HG03045 (cell line): ENCODE measurements around the gene LAD1.

ENCODE experiments used
- ATAC-seq: cut with Tn5 transposase; IDR thresholded peaks from one replicate; pipeline ENCODE4 v1.9.1; 2021; ENCODE audit warnings: mild to moderate bottlenecking, moderate library complexity; ENCODE audit not compliant: unreplicated experiment

LAD1 gene

DNA sequence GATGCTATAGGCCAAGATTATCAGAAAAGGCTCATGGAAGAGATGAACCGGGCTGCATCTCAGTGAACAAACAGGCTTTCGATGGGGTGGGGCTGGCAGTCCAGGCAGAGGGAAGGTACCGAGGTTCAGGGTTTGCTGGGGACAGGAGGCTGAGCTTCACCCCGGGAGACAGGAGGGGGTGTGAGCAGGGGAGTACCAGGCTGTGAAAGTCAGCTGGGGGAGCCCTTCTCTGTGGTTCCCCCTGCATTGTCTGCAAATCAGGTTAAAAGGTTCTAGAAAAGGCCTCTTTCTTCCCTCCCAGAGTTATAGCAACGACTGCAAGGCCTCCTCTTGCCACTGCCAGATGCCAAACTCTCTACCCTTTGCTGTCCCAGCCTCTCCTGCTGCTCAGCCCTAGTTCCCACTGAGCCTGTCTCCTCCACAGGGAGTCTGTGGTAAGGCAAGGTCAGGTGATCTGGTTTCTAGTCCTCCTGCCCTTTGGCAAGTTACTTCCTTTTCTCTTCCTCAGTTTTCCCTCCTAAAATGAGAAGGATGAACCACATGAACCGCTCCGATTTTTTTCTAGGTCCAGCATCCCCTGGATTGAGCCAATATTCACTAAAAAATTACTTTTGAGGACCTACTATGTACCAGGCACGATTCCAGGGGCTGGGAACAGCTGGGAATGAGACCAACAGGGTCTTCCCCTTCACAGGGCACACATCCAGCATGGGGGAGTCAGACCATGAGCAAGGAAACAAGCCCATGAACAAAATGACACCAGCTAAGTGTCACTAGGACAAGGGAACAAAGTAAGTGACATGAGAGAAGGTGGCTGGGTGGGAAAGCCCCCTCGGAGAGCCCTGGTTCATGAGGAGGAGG is 7.2 kb downstream of the LAD1 start:
- ATAC-seq = no peak

GRCh38 chr1:201391225-201391624 is 7.9 kb downstream of the LAD1 start:
- no peak for ATAC-seq

DNA sequence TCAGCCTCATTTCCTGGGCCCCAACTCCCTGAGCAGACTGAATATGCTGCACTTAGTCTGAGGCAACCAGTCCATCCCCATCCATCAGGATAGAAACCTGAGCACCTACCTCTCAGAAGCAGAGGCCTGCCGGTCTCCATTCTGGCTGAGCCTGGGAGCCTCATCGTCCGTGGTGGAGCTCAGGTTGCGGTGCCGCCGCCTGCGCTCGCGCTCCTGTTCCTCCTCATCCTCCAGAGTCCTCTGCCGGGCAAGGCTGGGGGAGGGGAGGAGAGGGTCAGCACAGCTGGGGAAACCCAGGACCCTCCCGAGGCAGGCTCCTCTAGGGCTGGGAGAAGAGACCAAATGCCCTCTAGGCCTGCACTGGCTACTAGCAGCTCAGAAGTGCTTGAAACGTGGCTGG is 10.1 kb downstream of the LAD1 start:
- ATAC-seq = no peak

- no peak for ATAC-seq
Observed at GRCh38 chr1:201386208-201386607, 12.9 kb downstream of the LAD1 start.

GRCh38 chr1:201385299-201385891 is 13.7 kb downstream of the LAD1 start:
- no peak for ATAC-seq

DNA sequence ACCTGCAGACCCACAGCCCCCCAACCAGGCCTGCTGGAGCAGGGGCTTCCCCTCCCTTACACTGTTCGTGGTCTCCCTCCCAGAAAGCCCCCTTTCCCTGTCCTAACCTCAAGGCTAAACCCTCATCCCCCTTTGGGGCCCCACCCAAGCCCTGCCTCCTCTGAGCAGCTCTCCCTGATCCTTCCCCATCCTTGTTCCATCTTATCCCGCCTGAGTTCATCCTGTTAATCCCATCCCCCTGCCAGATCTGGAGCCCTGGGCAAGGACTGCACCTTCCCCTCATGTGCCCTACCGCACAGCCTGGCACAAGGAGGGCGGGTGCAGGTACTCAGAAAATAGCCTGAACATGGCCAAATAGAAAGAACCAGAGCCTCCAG is 14.7 kb downstream of the LAD1 start:
- no peak for ATAC-seq

- ATAC-seq = no peak
Observed at GRCh38 chr1:201383647-201384405, 15.3 kb downstream of the LAD1 start.

DNA sequence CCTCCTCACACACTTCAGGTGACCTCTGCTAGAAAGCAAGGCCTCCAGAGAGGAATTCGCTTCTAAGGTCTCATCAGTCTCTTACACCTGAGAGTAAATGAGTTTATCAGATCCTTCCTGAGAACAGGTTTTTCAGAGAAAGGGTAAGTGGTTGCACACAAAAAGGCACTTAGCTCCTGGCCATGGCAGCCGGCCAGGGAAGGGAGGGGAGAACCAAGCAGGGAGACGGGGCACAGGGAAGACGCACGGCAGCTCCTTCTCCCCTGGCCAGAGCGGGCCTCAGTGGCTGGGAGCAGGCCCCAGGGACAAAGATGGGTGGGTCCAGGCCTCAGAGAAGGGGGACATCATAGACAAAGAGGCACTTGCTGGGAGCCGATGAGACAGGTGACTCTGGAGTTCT is 18.0 kb downstream of the LAD1 start:
- no peak for ATAC-seq

- ATAC-seq = no peak
Observed at GRCh38 chr1:201379733-201380242, 19.3 kb downstream of the LAD1 start.

DNA sequence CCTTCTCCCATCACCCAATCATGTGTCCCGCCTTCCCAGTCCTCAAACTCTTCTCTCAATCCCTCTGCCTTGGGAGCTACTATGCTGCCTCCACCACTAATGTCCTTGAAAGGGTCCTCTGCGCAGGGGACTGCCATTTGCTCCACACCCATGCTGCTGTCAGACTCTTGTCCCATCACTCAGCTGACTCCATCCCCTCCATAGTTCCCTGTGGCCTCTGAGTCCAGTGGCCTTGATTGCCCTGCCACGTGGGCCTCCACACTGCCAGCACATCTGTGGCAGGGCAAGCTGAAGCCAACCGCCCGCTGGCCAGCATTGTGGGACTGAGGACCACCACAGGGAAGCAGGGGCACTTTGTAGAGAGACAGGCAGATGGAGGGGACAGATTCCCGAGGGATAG is 20.3 kb downstream of the LAD1 start:
- no peak for ATAC-seq

DNA sequence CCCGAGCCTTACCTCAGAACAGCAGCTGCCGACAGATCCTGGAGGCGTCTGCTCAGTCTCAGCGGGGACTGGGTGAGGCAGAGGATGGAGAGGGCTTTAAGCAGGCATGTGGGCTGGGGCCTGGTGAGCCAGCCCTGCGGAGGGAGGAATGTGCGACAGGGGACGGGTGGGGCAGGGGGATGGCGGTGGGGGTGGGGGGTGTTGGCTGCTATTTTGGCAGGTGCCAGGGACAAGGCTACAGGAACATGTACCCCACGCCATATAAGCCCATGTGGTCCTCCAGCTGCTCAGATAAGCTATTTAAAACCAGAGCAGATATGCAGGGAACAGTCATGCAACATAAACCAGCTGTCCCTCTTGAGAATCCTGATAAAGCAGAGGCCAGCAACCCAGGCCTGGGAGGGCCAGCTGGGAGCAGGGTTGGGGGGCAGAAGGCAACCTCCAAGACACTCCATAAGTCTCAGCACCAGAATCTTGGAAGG is 21.5 kb downstream of the LAD1 start, which contains the start of gene TNNT2:
Gene TNNT2 (minus strand): TSS at position 70 of the 482 bp plus-strand sequence. CDS start 4,426 bp downstream, outside the sequence.
- ATAC-seq = no peak

DNA sequence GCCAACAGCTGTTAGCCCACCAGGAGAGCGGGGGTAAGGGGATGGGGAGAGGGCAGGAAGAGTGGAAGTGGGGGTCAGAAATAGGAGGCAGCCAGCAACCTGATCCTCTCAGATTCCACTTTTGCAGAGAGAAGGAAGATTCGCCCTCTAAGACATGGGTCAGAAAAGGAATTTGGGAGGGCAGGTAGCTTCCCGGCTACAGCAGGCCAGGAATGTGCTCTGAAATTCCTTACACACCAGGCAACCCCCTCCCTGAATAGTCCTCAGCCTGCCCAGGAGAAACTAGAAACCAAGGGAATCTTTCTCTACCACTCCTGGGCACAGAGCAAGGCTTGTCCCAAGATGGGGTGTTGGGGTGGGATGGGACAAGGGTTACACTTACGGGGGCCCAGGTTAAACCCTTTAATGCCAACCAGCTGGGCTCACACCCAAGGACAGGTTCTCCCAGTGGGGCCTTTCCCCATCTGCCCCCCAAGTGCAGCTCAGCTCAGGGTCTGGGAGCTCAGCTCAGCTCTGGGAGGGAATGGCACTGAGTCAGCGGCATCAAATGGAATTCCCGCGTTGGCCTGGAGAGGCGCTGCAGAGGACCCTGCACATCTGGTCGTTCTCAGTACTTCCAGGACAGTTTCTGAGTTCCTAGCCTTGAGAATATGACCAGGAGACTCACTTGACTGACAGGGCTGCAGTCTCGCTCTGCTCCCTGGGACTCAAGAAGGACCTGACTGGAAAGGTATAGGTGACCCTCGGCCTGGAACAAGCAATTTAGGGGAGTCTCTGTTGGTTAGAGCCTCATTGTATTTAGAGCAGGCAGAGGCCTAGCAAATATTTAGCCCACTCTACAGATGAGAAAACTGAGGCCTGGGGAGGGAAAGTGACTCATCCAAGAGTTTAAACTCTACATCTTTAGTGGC is 22.4 kb downstream of the LAD1 start:
- no peak for ATAC-seq

- no peak for ATAC-seq
Observed at GRCh38 chr1:201376107-201376463, 23.0 kb downstream of the LAD1 start.

DNA sequence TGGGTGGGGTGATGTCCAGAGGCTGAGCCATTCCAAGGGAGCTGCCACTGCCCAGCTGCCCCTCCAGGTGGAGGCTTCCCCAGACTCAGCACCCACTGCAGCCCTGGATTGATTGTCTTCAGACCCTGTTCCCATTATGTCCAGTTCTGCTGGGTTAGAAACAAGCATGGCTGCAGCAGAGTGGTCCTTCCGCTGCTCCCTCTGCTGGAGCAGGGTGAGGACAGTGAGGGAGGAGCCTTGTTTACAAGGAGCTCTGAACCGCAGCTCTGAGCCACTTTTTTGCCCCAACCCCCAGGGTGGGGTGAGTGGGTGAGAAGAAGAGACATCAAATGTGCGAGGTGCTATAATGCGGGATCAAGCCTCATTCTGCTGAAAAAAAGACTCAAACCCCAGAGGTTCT is 24.0 kb downstream of the LAD1 start:
- ATAC-seq = no peak

GRCh38 chr1:201374364-201374763 is 24.8 kb downstream of the LAD1 start:
- no peak for ATAC-seq

DNA sequence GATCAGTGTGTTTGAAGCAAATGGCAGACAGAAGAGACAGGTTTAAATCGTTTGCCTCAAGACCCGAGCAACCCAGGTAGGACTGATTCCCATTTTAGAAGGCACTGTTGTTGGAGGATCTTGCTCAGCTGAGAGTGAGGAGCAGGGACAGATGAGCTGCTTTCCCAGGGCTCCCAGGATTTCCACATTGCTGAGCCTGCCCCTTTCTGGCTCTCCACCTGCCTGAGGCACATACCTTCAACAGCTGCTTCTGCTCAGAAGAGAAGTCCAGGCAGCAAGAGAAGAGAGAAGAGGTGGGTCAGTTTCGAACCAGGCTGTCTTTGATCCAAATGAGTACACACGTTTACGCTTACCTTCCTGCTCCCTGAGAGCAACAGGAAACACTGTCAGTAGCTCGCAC is 27.3 kb downstream of the LAD1 start:
- ATAC-seq = no peak

DNA sequence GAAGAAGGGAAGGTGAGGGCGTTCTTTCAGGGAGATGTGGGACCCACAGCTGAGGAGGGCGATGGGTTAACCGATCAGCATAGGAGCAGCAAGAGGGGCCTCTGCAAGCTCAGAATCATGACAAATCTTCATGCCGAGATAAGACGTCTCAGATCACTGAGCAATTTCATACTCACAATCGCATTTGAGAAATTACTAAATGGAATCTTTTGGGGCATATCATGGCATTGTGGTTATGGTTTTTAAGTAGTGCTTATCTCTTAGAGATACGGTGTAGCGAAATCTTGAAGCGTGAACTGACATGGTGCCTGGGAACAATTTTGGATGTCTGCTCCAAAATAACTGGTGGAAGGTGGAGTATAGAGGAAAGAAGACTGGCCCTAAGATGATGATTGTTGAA is 27.8 kb downstream of the LAD1 start:
- no peak for ATAC-seq

DNA sequence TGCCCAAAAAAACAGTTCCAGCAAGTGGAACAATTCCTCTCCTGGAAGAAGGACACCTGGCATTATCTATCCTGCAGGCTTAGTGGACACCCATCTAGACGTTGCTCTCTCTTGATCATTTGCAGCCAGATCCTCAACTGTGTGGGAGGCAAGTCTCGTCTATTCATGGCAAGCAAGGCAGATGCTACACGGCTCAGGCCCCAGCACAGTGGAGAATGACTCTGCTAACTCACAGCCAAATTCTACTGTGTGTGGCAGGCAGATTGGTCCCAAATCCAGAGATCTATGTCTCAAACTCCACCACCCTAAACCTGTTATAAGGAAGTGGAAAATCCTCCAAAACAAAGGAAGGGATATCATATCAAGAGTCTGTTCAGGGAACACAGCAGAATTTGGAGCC is 28.6 kb downstream of the LAD1 start:
- no peak for ATAC-seq

DNA sequence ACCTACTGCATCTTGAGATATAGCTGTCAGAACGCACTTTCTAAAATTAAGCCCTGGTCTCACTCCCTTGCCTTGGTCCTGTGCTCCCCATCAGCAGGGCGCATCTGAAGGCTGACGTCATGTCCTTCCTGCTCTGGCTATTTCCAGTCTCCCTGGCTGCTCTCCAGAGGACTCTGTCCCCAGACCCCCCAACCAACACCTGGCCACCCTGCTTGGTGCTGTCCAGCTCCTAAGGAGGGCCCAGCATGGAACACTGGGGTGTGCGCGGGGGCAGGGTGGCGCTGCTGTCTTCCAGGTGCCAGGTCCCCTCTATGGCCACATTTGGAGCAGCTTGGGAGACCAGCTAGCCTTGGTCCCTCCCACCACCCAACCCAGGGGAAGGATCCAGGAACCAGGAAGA is 29.9 kb downstream of the LAD1 start:
- ATAC-seq = no peak

GRCh38 chr1:201366696-201367095 is 32.4 kb downstream of the LAD1 start:
- ATAC-seq = no peak
